A673 (cell line): ENCODE measurements around the gene HACD4. TPM values are rescaled to one million over a fixed set of nuclear protein-coding genes. Genes with fewer than 3 reads are reported as not detected.

Source experiments
- BruUV-seq: library from RNA; stranded (reverse); fragments of 400-500 nt; replicated peaks from 2 replicates; lab custom pipeline; 2021; lab: Mats Ljungman, UMichigan
- CTCF ChIA-PET: fragments of 300-600 bp; sonication (Branson Sonifier 250); formaldehyde crosslinking; loops from one replicate; lab custom pipeline; 2022; ENCODE audit warnings: antibody characterized with exemption; lab: Charles Lee
- POLR2A ChIA-PET: fragments of 300-600 bp; sonication (Branson Sonifier 250); formaldehyde crosslinking; loops from one replicate; lab custom pipeline; 2022; ENCODE audit warnings: antibody characterized with exemption; ENCODE audit not compliant: low non-redundant PET; lab: Charles Lee
- DNase-seq: peaks from one replicate; pipeline ENCODE4 v3.0.0-alpha.2; 2015; ENCODE audit warnings: low spot score
- H3K27ac ChIP-seq: fragments of 200-600 bp; sonication (generic); 2 replicates; pipeline ENCODE4 v1.5.1; 2016; ENCODE audit warnings: mixed run types, low read depth, mild to moderate bottlenecking, mixed read lengths, antibody characterized with exemption, low read length; ENCODE audit not compliant: poor library complexity, severe bottlenecking
- H3K27me3 ChIP-seq: fragments of 200-600 bp; sonication (generic); replicated peaks from 2 replicates; pipeline ENCODE4 v1.6.1; 2017; ENCODE audit warnings: mixed run types, low read depth, mild to moderate bottlenecking, mixed read lengths, antibody characterized with exemption, low read length; ENCODE audit not compliant: insufficient read depth, poor library complexity
- H3K36me3 ChIP-seq: fragments of 200-600 bp; sonication (generic); 2 replicates; pipeline ENCODE4 v1.6.1; 2016; ENCODE audit warnings: mixed run types, mild to moderate bottlenecking, mixed read lengths, antibody characterized with exemption, low read length; ENCODE audit not compliant: insufficient read depth, poor library complexity, severe bottlenecking
- H3K4me1 ChIP-seq: fragments of 200-600 bp; sonication (generic); 2 replicates; pipeline ENCODE4 v1.6.1; 2017; ENCODE audit warnings: mixed run types, mild to moderate bottlenecking, mixed read lengths, antibody characterized with exemption, low read length; ENCODE audit not compliant: insufficient read depth, poor library complexity, severe bottlenecking
- H3K4me3 ChIP-seq: fragments of 200-600 bp; sonication (generic); 2 replicates; pipeline ENCODE4 v1.5.1; 2016; ENCODE audit warnings: low read depth, mixed run types, mild to moderate bottlenecking, mixed read lengths, low read length; ENCODE audit not compliant: poor library complexity, severe bottlenecking
- H3K9me3 ChIP-seq: fragments of 200-600 bp; sonication (generic); 2 replicates; pipeline ENCODE4 v1.6.1; 2016; ENCODE audit warnings: mixed run types, low read depth, mild to moderate bottlenecking, mixed read lengths, antibody characterized with exemption, low read length; ENCODE audit not compliant: poor library complexity, severe bottlenecking
- EZH2 ChIP-seq: fragments of 200-600 bp; sonication (generic); IDR thresholded peaks from 2 replicates; pipeline ENCODE4 v1.6.1; 2017; ENCODE audit warnings: borderline replicate concordance, low read depth, mild to moderate bottlenecking, mixed read lengths, antibody characterized with exemption, low read length; ENCODE audit not compliant: poor library complexity, severe bottlenecking
- intact Hi-C: fragments of 100-400 bp; cut with micrococcal nuclease; formaldehyde crosslinking; loops from one replicate; pipeline ENCODE4 v1.10.0; 2022; ENCODE audit not compliant: unreplicated experiment
- total RNA-seq: library from RNA; stranded (reverse); gene quantifications from 2 replicates; pipeline ENCODE4 v1.2.3, GENCODE V29; 2021
- TF ChIP-seq, protein P1 (sequence below): fragments of 300-800, 200-600 bp; sonication (generic); conservative IDR thresholded peaks from 2 replicates; pipeline ENCODE4 v1.5.1; 2017; ENCODE audit warnings: low read depth, mild to moderate bottlenecking, antibody characterized with exemption, low read length, moderate library complexity, mixed read lengths

Gene HACD4
- total RNA-seq, 1 experiment from 2014 or later: 0.19 TPM

DNA sequence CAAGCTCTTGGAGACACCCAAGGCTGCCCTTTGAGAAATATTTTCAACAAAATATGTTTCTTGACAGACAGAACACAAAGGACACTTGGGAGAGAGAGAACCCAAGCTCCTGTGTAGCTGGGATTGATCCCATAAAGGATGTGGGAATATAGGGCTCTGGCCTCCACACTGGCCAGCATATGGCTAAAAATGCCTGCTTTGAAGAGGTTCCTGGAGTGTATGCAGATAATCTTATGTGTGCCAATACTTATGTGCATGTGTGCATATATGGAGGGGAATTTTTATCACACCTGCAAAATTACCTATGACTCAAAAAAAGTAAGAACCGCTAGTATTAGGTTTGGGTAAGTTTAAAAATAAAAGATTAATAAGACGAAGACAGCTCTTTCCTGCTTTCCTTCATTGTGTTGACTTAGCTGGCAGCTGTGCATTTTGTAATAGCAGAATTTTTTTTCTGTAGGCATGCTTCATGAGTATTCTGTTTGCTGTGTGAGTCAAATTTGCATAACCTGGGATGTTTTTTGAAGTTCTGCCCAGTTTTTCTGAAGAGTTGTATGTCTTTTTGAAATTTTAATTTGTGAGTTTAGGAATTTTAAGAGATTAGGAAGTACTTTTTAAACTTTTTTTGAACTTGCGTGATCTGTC lies 42.6 kb downstream of the HACD4 start:
- CTCF ChIA-PET: no interaction called here
- intact Hi-C loops: no loop called here
- no peak for TF ChIP-seq EZH2
- TF ChIP-seq, protein P1, sequence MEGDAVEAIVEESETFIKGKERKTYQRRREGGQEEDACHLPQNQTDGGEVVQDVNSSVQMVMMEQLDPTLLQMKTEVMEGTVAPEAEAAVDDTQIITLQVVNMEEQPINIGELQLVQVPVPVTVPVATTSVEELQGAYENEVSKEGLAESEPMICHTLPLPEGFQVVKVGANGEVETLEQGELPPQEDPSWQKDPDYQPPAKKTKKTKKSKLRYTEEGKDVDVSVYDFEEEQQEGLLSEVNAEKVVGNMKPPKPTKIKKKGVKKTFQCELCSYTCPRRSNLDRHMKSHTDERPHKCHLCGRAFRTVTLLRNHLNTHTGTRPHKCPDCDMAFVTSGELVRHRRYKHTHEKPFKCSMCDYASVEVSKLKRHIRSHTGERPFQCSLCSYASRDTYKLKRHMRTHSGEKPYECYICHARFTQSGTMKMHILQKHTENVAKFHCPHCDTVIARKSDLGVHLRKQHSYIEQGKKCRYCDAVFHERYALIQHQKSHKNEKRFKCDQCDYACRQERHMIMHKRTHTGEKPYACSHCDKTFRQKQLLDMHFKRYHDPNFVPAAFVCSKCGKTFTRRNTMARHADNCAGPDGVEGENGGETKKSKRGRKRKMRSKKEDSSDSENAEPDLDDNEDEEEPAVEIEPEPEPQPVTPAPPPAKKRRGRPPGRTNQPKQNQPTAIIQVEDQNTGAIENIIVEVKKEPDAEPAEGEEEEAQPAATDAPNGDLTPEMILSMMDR: no peak
- H3K27ac ChIP-seq: no peak overlapping the region
- no peak overlapping the region for H3K4me3 ChIP-seq
- BruUV-seq: no TSS peak
- POLR2A ChIA-PET: no interaction called here
- no peak for DNase-seq
- H3K27me3 ChIP-seq: no peaks in the 10 kb centered on the region
- no peaks in the 10 kb centered on the region for H3K9me3 ChIP-seq
- no peaks in the 10 kb centered on the region for H3K4me1 ChIP-seq
- peaks cover 2% of the 10 kb centered on the region for H3K36me3 ChIP-seq

DNA sequence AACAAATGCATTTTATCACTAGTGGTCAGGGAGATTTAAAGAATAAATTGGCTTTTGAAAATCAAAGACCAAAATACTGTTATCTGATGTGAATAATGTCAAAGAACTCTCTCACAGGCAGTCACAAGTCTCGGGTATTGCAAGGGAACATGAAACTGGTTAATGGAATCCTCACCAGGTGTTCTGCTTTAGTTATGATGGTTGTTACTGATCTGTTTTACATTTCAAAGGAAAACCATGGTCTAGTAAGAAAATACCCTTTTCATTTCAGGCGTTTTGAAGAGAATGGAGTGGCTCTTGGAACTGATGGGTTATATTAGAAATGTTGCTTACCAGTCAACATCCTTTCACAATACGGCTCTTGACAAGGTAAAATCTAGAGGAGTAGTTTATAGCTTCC lies 43.4 kb downstream of the HACD4 start:
- H3K4me3 ChIP-seq: no peak overlapping the region

DNA sequence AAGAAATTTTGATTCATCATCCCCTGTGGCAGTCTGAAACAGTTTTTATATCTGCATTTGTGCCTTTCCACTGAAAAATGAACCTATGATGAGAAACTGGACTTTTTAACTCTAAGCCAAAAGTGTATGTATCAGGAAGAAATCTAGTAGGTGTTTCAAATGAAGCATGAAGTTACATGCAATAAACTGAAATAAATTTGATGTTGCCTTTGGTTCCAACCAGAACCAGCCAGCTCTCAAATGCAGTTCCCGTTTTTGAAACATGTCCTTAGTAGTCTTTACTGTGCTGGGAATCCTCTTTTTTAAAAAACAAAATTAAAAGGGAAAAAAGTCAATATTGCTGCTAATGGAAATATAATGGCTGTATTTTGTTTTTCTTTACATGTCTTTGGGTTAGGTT lies 43.9 kb downstream of the HACD4 start:
- intact Hi-C loops: no loop called here
- Histone ChIP-seq H3K4me1 (no peaks in the 10 kb centered on the region), H3K36me3 (peaks cover 2% of the 10 kb centered on the region), H3K9me3 (no peaks in the 10 kb centered on the region), H3K27ac (no peak overlapping the region), H3K27me3 (no peaks in the 10 kb centered on the region), H3K4me3 (no peak overlapping the region)
- DNase-seq: no peak
- TF ChIP-seq, protein P1: no peak
- no peak for TF ChIP-seq EZH2
- BruUV-seq: no TSS peak
- ChIA-PET POLR2A (no interaction called here), CTCF (no interaction called here)

More for the DNA sequence above, 43.4 kb downstream of the HACD4 start:
- POLR2A ChIA-PET: no interaction called here
- Histone ChIP-seq H3K27me3 (no peaks in the 10 kb centered on the region), H3K4me1 (no peaks in the 10 kb centered on the region), H3K9me3 (no peaks in the 10 kb centered on the region), H3K36me3 (peaks cover 2% of the 10 kb centered on the region), H3K27ac (no peak overlapping the region)
- no peak for DNase-seq
- CTCF ChIA-PET: no interaction called here
- no TSS peak for BruUV-seq
- TF ChIP-seq EZH2: no peak
- TF ChIP-seq, protein P1: no peak
- intact Hi-C loops: no loop called here
